HepG2 (cell line): ENCODE data around the gene LYPLA2. TPM values are rescaled to one million over a fixed set of nuclear protein-coding genes. Genes with fewer than 3 reads are reported as not detected.

Experiments used
- ASH2L ChIP-seq: fragments of 300-600, 200-600 bp; sonication (generic); IDR thresholded peaks from 2 replicates; pipeline ENCODE4 v1.7.0; 2017; ENCODE audit warnings: low read depth, mild to moderate bottlenecking, moderate library complexity, mixed read lengths, low read length; ENCODE audit not compliant: insufficient read length
- BCL6 ChIP-seq: IDR thresholded peaks from 2 replicates; pipeline ENCODE4 v1.6.1; 2016; ENCODE audit warnings: missing genetic modification reagents, missing compliant biosample characterization
- DBP ChIP-seq: sonication (generic); formaldehyde crosslinking; IDR thresholded peaks from 2 replicates; pipeline ENCODE4 v1.4.0; 2020; ENCODE audit warnings: missing genetic modification reagents; ENCODE audit errors: not compliant biosample characterization
- EEA1 ChIP-seq: sonication (generic); formaldehyde crosslinking; IDR thresholded peaks from 2 replicates; pipeline ENCODE4 v1.5.1; 2020; ENCODE audit warnings: mild to moderate bottlenecking, missing genetic modification reagents, borderline replicate concordance
- KLF16 ChIP-seq, 2 experiments: sonication (generic) in 1 of 2; formaldehyde crosslinking in 1 of 2; IDR thresholded peaks; 2 replicates each; pipeline versions ENCODE4 v1.6.1 to v1.8.0; 2016 to 2023; ENCODE audit warnings: missing genetic modification reagents in 2 of 2, missing compliant biosample characterization in 1 of 2
- NR2F2 ChIP-seq: IDR thresholded peaks from 2 replicates; pipeline ENCODE4 v1.6.1; 2012; ENCODE audit warnings: low read depth, inconsistent platforms, borderline replicate concordance
- PAF1 ChIP-seq: IDR thresholded peaks from 2 replicates; pipeline ENCODE4 v1.6.1; 2016; ENCODE audit warnings: missing genetic modification reagents, missing compliant biosample characterization
- SAP130 ChIP-seq: IDR thresholded peaks from 2 replicates; pipeline ENCODE4 v1.6.1; 2016; ENCODE audit warnings: low read depth
- SP1 ChIP-seq, 2 experiments: fragments of 450-650 bp in 1 of 2; sonication (generic) in 1 of 2; formaldehyde crosslinking in 1 of 2; IDR thresholded peaks; 2 replicates each; pipeline versions ENCODE4 v1.4.0 to v1.6.1; 2016 to 2020; ENCODE audit warnings: missing genetic modification reagents in 1 of 2
- THAP11 ChIP-seq: IDR thresholded peaks from 2 replicates; pipeline ENCODE4 v1.6.1; 2016; ENCODE audit warnings: missing biosample characterization, missing genetic modification reagents
- TIGD3 ChIP-seq: sonication (generic); formaldehyde crosslinking; IDR thresholded peaks from 2 replicates; pipeline ENCODE4 v1.5.1; 2020; ENCODE audit warnings: mild to moderate bottlenecking, missing genetic modification reagents, borderline replicate concordance
- ZFX ChIP-seq: sonication (generic); formaldehyde crosslinking; IDR thresholded peaks from 2 replicates; pipeline ENCODE4 v1.4.0; 2020; ENCODE audit warnings: mild to moderate bottlenecking, low read depth, missing genetic modification reagents, moderate library complexity
- ZNF281 ChIP-seq: sonication (generic); formaldehyde crosslinking; IDR thresholded peaks from 2 replicates; pipeline ENCODE4 v1.4.0; 2020; ENCODE audit warnings: missing genetic modification reagents, borderline replicate concordance
- ZNF33A ChIP-seq: sonication (generic); formaldehyde crosslinking; IDR thresholded peaks from 2 replicates; pipeline ENCODE4 v1.5.1; 2020; ENCODE audit warnings: missing genetic modification reagents, mild to moderate bottlenecking, moderate library complexity, borderline replicate concordance
- ZNF451 ChIP-seq: sonication (generic); formaldehyde crosslinking; IDR thresholded peaks from 2 replicates; pipeline ENCODE4 v1.5.0; 2020; ENCODE audit warnings: mild to moderate bottlenecking, missing genetic modification reagents
- ZNF574 ChIP-seq: sonication (generic); formaldehyde crosslinking; IDR thresholded peaks from 2 replicates; pipeline ENCODE4 v1.4.0; 2020; ENCODE audit warnings: missing genetic modification reagents
- ZNF607 ChIP-seq: sonication (generic); formaldehyde crosslinking; IDR thresholded peaks from 2 replicates; pipeline ENCODE4 v1.5.1; 2020; ENCODE audit warnings: missing genetic modification reagents, mild to moderate bottlenecking, borderline replicate concordance
- ZNF670 ChIP-seq: sonication (generic); formaldehyde crosslinking; IDR thresholded peaks from 2 replicates; pipeline ENCODE4 v1.8.0; 2022; ENCODE audit warnings: mild to moderate bottlenecking, missing genetic modification reagents, borderline replicate concordance
- ZNF747 ChIP-seq: sonication (generic); formaldehyde crosslinking; IDR thresholded peaks from 2 replicates; pipeline ENCODE4 v1.8.1; 2023; ENCODE audit warnings: missing genetic modification reagents, mild to moderate bottlenecking, borderline replicate concordance
- ZNF782 ChIP-seq: sonication (generic); formaldehyde crosslinking; IDR thresholded peaks from 2 replicates; pipeline ENCODE4 v1.4.0; 2020; ENCODE audit warnings: missing genetic modification reagents, mild to moderate bottlenecking, borderline replicate concordance
- polyA plus RNA-seq, 8 experiments: library from polyadenylated mRNA; depleted of rRNA in 3 of 8; stranded (reverse) in 7 of 8; unstranded in 1 of 8; fragments of >200 nt; fragmentation: Illumina TruSeq in 4 of 8; extraction: Trizol in 4 of 8; gene quantifications; 2 replicates each; pipeline versions ENCODE4 v1.2.1 to v1.2.3, GENCODE V29; 2011 to 2016; ENCODE audit warnings: low read depth in 4 of 8, missing spikeins in 1 of 8, mixed read lengths in 1 of 8; ENCODE audit not compliant: insufficient read depth in 1 of 8
- total RNA-seq, 5 experiments: library from RNA; depleted of rRNA; stranded (reverse); fragments of >200 nt; fragmentation: Illumina TruSeq; extraction: Trizol; gene quantifications; 2 replicates each; pipeline ENCODE4 v1.2.3, GENCODE V29; 2016; ENCODE audit warnings: low read depth in 1 of 5

The LYPLA2 gene
- total and polyA plus RNA-seq, 2 of the 13 experiments (the other 11 are each of a cell fraction or from before 2014, with no cell fraction given) = 72.1 to 73.2 TPM

GRCh38 chr1:23743287-23744152 lies 47.4 kb upstream of the LYPLA2 start, which contains the start of gene ELOA (continued):
- TF ChIP-seq ZNF574 (CRISPR knock-in tag) (peak; percentile 96), ZNF607 (CRISPR knock-in tag) (peak; percentile 43; the same call in 1 of the 2 replicates), THAP11 (CRISPR knock-in tag) (peak; percentile 86), ZNF33A (no peak), ZFX (peak; percentile 99), ZNF281 (CRISPR knock-in tag) (peak; percentile 28), DBP (CRISPR knock-in tag) (no peak), NR2F2 (no peak), TIGD3 (CRISPR knock-in tag) (no peak), ZNF747 (CRISPR knock-in tag) (0 out of 2 replicates have a peak, but pooled peaks have one; percentile 39), SAP130 (CRISPR knock-in tag) (peak; percentile 84), EEA1 (CRISPR knock-in tag) (peak; percentile 74; the same call in 1 of the 2 replicates), KLF16 (CRISPR knock-in tag; IDR thresholded peaks at IDR 0.05) (peak in 1 of 2 experiments; percentile 83; a peak in 2 of 4 replicates), ASH2L (peak; percentile 74), ZNF670 (peak; percentile 42; the same call in 1 of the 2 replicates), PAF1 (CRISPR knock-in tag) (no peak), ZNF782 (peak; percentile 56; the same call in 1 of the 2 replicates), BCL6 (CRISPR knock-in tag) (0 out of 2 replicates have a peak, but pooled peaks have one; percentile 11), ZNF451 (CRISPR knock-in tag) (no peak), SP1 (IDR thresholded peaks at IDR 0.05) (no peak), SP1 (CRISPR knock-in tag; IDR thresholded peaks at IDR 0.05) (peak; percentile 85)
